LHCN-M2 (cell line): ENCODE measurements around the gene MBD3L3. TPM values are rescaled to one million over a fixed set of nuclear protein-coding genes. Genes with fewer than 3 reads are reported as not detected.
"Not testable (repeated sequence)": the region's sequence is repeated elsewhere in the genome, so short reads cannot be mapped to it uniquely, and the experiment has no call there.

Source experiments
- DNase-seq: peaks from one replicate; pipeline ENCODE4 v3.0.0-alpha.2; 2012; ENCODE audit warnings: low read depth
- total RNA-seq: library from RNA; depleted of rRNA; stranded (reverse); fragments of >200 nt; gene quantifications from 2 replicates; pipeline ENCODE4 v1.2.3, GENCODE V29; 2014

Gene MBD3L3
- total RNA-seq, 1 experiment from 2014 or later, result not detected

GRCh38 chr19:7063764-7064418 lies 5.4 kb upstream of the MBD3L3 start:
- no peak for DNase-seq

GRCh38 chr19:7063339-7063738 lies 4.9 kb upstream of the MBD3L3 start:
- DNase-seq, result no peak

- DNase-seq, result not testable (repeated sequence)
These were observed 1.5 kb upstream of the MBD3L3 start for GRCh38 chr19:7059977-7060376.

- DNase-seq, result not testable (repeated sequence)
These were observed 2.1 kb downstream of the MBD3L3 start for GRCh38 chr19:7056371-7056770.

GRCh38 chr19:7055679-7056078 lies 2.8 kb downstream of the MBD3L3 start:
- not testable (repeated sequence) for DNase-seq

- not testable (repeated sequence) for DNase-seq
These were observed 3.7 kb downstream of the MBD3L3 start for GRCh38 chr19:7054635-7055368.

- DNase-seq, result not testable (repeated sequence)
These were observed 5.6 kb downstream of the MBD3L3 start for GRCh38 chr19:7052896-7053295.

- not testable (repeated sequence) for DNase-seq
These were observed 7.1 kb downstream of the MBD3L3 start for GRCh38 chr19:7051421-7051820.

GRCh38 chr19:7049021-7049420 lies 9.5 kb downstream of the MBD3L3 start, which contains the start of gene MBD3L2:
MBD3L2 (plus strand) TSS chr19:7049321; CDS start chr19:7049374, 53 bp downstream.
- not testable (repeated sequence) for DNase-seq

GRCh38 chr19:7041563-7041962 lies 16.9 kb downstream of the MBD3L3 start:
- not testable (repeated sequence) for DNase-seq

- not testable (repeated sequence) for DNase-seq
These were observed 18.4 kb downstream of the MBD3L3 start, which contains the start of gene MBD3L4 for GRCh38 chr19:7040079-7040478. MBD3L4 (minus strand) TSS chr19:7040179; CDS start chr19:7040144, 35 bp downstream.

GRCh38 chr19:7030278-7030677 lies 28.2 kb downstream of the MBD3L3 start, which contains the start of gene MBD3L5:
MBD3L5 (plus strand) TSS chr19:7030578; CDS start chr19:7030612, 34 bp downstream.
- not testable (repeated sequence) for DNase-seq

- DNase-seq, result not testable (repeated sequence)
These were observed 29.7 kb downstream of the MBD3L3 start for GRCh38 chr19:7028790-7029189.

- DNase-seq, result not testable (repeated sequence)
These were observed 37.1 kb downstream of the MBD3L3 start, which contains the start of gene MBD3L2B for GRCh38 chr19:7021331-7021730. MBD3L2B (minus strand) TSS chr19:7021431; CDS start chr19:7021397, 34 bp downstream.

- DNase-seq, result no peak
These were observed 39.6 kb downstream of the MBD3L3 start for GRCh38 chr19:7018828-7019227.

GRCh38 chr19:7013678-7014077 lies 44.8 kb downstream of the MBD3L3 start:
- peak; percentile 24 for DNase-seq

GRCh38 chr19:7010722-7011593 lies 47.5 kb downstream of the MBD3L3 start:
- DNase-seq, result no peak

- no peak for DNase-seq
These were observed 50.6 kb downstream of the MBD3L3 start for GRCh38 chr19:7007859-7008258.
